ENCODE data around the gene OR3A3.

Gene OR3A3

DNA sequence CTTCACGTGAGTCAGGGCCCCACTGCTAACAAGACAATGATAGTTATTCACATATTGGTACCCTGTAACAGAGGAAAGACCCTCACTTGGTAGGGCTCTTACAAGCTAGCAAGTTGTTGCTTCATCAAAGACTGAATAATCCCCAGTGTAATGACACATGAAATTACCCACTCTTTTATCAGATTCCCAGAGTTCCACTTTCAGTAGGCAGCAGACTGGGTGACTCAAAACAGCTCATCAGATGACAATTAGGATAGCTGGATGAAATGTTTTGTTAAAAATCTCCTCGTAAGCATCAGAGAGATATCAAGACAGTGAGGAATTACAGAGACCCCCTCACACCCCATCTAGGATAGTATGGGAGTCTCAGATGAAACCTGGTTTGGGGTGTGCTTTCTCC lies 29.3 kb downstream of the OR3A3 start:
- no peak for ATAC-seq
- TF ChIP-seq ISL1 (CRISPR knock-in tag; IDR thresholded peaks at IDR 0.05) (no peak), OSR1 (CRISPR knock-in tag; IDR thresholded peaks at IDR 0.05) (no peak), GLIS3 (CRISPR knock-in tag; IDR thresholded peaks at IDR 0.05) (no peak), BACH2 (CRISPR knock-in tag; IDR thresholded peaks at IDR 0.05; ENCODE audit: borderline replicate concordance) (no peak), ZNF70 (CRISPR knock-in tag; IDR thresholded peaks at IDR 0.05) (no peak)
- TF ChIP-seq, protein P1, sequence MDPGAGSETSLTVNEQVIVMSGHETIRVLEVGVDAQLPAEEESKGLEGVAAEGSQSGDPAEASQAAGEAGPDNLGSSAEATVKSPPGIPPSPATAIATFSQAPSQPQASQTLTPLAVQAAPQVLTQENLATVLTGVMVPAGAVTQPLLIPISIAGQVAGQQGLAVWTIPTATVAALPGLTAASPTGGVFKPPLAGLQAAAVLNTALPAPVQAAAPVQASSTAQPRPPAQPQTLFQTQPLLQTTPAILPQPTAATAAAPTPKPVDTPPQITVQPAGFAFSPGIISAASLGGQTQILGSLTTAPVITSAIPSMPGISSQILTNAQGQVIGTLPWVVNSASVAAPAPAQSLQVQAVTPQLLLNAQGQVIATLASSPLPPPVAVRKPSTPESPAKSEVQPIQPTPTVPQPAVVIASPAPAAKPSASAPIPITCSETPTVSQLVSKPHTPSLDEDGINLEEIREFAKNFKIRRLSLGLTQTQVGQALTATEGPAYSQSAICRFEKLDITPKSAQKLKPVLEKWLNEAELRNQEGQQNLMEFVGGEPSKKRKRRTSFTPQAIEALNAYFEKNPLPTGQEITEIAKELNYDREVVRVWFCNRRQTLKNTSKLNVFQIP (CRISPR knock-in tag; IDR thresholded peaks at IDR 0.05; ENCODE audit: borderline replicate concordance, low read depth): no peak

DNA sequence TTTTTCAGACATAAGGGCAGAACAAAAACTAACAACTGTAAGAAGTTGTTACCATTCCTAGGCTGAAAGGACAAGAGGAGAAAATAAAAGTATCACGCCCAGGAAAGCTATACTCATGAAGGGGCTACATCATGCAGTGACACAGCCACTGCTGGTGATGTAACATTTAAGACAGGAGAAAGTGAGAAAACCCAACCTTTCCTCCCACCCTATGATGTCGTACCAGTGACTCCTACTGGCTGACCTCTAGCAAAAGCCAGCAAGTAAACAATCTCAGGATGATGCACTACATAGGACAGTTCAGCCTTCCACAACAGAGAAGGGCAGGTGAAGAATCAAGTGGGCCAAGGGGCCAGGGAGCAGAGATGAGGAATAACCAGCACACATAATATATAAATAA lies 36.5 kb downstream of the OR3A3 start:
- TF ChIP-seq, protein P1 (CRISPR knock-in tag; IDR thresholded peaks at IDR 0.05; ENCODE audit: borderline replicate concordance, low read depth): no peak
- TF ChIP-seq ESRRG (CRISPR knock-in tag; IDR thresholded peaks at IDR 0.05) (no peak), OSR1 (CRISPR knock-in tag; IDR thresholded peaks at IDR 0.05) (no peak), ZFP30 (CRISPR knock-in tag; IDR thresholded peaks at IDR 0.05) (no peak), ZC3H10 (CRISPR knock-in tag; IDR thresholded peaks at IDR 0.05) (no peak), TCF4 (CRISPR knock-in tag; IDR thresholded peaks at IDR 0.05; ENCODE audit: borderline replicate concordance) (no peak), CSDC2 (CRISPR knock-in tag; IDR thresholded peaks at IDR 0.05) (no peak), ISL1 (CRISPR knock-in tag; IDR thresholded peaks at IDR 0.05) (no peak), RARB (CRISPR knock-in tag; IDR thresholded peaks at IDR 0.05) (no peak), PPARA (CRISPR knock-in tag; IDR thresholded peaks at IDR 0.05; ENCODE audit: borderline replicate concordance) (no peak), ZNF8 (CRISPR knock-in tag; IDR thresholded peaks at IDR 0.05) (no peak), ZNF565 (CRISPR knock-in tag; conservative IDR thresholded peaks at IDR 0.05; ENCODE audit: low read depth) (no peak), SNAI2 (CRISPR knock-in tag; IDR thresholded peaks at IDR 0.05) (no peak), TOX (CRISPR knock-in tag; IDR thresholded peaks at IDR 0.05; ENCODE audit: borderline replicate concordance) (no peak)
- TF ChIP-seq, protein P2, sequence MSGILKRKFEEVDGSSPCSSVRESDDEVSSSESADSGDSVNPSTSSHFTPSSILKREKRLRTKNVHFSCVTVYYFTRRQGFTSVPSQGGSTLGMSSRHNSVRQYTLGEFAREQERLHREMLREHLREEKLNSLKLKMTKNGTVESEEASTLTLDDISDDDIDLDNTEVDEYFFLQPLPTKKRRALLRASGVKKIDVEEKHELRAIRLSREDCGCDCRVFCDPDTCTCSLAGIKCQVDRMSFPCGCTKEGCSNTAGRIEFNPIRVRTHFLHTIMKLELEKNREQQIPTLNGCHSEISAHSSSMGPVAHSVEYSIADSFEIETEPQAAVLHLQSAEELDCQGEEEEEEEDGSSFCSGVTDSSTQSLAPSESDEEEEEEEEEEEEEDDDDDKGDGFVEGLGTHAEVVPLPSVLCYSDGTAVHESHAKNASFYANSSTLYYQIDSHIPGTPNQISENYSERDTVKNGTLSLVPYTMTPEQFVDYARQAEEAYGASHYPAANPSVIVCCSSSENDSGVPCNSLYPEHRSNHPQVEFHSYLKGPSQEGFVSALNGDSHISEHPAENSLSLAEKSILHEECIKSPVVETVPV (CRISPR knock-in tag; IDR thresholded peaks at IDR 0.05): no peak
- TF ChIP-seq, protein P3, sequence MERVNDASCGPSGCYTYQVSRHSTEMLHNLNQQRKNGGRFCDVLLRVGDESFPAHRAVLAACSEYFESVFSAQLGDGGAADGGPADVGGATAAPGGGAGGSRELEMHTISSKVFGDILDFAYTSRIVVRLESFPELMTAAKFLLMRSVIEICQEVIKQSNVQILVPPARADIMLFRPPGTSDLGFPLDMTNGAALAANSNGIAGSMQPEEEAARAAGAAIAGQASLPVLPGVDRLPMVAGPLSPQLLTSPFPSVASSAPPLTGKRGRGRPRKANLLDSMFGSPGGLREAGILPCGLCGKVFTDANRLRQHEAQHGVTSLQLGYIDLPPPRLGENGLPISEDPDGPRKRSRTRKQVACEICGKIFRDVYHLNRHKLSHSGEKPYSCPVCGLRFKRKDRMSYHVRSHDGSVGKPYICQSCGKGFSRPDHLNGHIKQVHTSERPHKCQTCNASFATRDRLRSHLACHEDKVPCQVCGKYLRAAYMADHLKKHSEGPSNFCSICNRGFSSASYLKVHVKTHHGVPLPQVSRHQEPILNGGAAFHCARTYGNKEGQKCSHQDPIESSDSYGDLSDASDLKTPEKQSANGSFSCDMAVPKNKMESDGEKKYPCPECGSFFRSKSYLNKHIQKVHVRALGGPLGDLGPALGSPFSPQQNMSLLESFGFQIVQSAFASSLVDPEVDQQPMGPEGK (CRISPR knock-in tag; IDR thresholded peaks at IDR 0.05; ENCODE audit: borderline replicate concordance): no peak
- TF ChIP-seq, protein P4, sequence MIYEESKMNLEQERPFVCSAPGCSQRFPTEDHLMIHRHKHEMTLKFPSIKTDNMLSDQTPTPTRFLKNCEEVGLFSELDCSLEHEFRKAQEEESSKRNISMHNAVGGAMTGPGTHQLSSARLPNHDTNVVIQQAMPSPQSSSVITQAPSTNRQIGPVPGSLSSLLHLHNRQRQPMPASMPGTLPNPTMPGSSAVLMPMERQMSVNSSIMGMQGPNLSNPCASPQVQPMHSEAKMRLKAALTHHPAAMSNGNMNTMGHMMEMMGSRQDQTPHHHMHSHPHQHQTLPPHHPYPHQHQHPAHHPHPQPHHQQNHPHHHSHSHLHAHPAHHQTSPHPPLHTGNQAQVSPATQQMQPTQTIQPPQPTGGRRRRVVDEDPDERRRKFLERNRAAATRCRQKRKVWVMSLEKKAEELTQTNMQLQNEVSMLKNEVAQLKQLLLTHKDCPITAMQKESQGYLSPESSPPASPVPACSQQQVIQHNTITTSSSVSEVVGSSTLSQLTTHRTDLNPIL (CRISPR knock-in tag; IDR thresholded peaks at IDR 0.05; ENCODE audit: low read depth): no peak
- TF ChIP-seq, protein P5, sequence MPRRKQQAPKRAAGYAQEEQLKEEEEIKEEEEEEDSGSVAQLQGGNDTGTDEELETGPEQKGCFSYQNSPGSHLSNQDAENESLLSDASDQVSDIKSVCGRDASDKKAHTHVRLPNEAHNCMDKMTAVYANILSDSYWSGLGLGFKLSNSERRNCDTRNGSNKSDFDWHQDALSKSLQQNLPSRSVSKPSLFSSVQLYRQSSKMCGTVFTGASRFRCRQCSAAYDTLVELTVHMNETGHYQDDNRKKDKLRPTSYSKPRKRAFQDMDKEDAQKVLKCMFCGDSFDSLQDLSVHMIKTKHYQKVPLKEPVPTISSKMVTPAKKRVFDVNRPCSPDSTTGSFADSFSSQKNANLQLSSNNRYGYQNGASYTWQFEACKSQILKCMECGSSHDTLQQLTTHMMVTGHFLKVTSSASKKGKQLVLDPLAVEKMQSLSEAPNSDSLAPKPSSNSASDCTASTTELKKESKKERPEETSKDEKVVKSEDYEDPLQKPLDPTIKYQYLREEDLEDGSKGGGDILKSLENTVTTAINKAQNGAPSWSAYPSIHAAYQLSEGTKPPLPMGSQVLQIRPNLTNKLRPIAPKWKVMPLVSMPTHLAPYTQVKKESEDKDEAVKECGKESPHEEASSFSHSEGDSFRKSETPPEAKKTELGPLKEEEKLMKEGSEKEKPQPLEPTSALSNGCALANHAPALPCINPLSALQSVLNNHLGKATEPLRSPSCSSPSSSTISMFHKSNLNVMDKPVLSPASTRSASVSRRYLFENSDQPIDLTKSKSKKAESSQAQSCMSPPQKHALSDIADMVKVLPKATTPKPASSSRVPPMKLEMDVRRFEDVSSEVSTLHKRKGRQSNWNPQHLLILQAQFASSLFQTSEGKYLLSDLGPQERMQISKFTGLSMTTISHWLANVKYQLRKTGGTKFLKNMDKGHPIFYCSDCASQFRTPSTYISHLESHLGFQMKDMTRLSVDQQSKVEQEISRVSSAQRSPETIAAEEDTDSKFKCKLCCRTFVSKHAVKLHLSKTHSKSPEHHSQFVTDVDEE (CRISPR knock-in tag; IDR thresholded peaks at IDR 0.05): no peak
- no peak; the same call in 2 of the 3 replicates for ATAC-seq
